Fibroblast of skin of left quadriceps (primary cell): ENCODE results near the gene EHF.

Experiments
- DNase-seq, 2 experiments: peaks; one replicate each; pipeline ENCODE4 v3.0.0-alpha.2; 2013; ENCODE audit warnings: low read depth in 2 of 2

EHF gene

GRCh38 chr11:34625576-34625975 is 4.7 kb downstream of the EHF start:
- no peak for DNase-seq

GRCh38 chr11:34626393-34626792 is 5.5 kb downstream of the EHF start:
- DNase-seq, result no peak

GRCh38 chr11:34627197-34627596 is 6.3 kb downstream of the EHF start:
- DNase-seq, result no peak

- no peak for DNase-seq
These were observed 8.8 kb downstream of the EHF start for GRCh38 chr11:34629711-34630110.

GRCh38 chr11:34630544-34630943 is 9.7 kb downstream of the EHF start:
- DNase-seq, result no peak

- DNase-seq, result no peak
These were observed 10.4 kb downstream of the EHF start for GRCh38 chr11:34631297-34631696.

GRCh38 chr11:34631737-34632104 is 10.8 kb downstream of the EHF start:
- DNase-seq, result no peak

- no peak for DNase-seq
These were observed 11.4 kb downstream of the EHF start for GRCh38 chr11:34632105-34632791.

- no peak for DNase-seq
These were observed 12.7 kb downstream of the EHF start for GRCh38 chr11:34633640-34633989.

- peak in 1 of 2 experiments; percentile 32 for DNase-seq
These were observed 13.2 kb downstream of the EHF start for GRCh38 chr11:34633990-34634693.

GRCh38 chr11:34634694-34635062 is 13.8 kb downstream of the EHF start:
- DNase-seq, result no peak

GRCh38 chr11:34636127-34636526 is 15.2 kb downstream of the EHF start:
- DNase-seq, result no peak

- no peak for DNase-seq
These were observed 16.4 kb downstream of the EHF start for GRCh38 chr11:34637303-34637702.

- DNase-seq, result no peak
These were observed 18.0 kb downstream of the EHF start for GRCh38 chr11:34638897-34639296.

- no peak for DNase-seq
These were observed 18.7 kb downstream of the EHF start for GRCh38 chr11:34639545-34639944.

- DNase-seq, result no peak
These were observed 19.4 kb downstream of the EHF start for GRCh38 chr11:34640050-34640923.

- no peak for DNase-seq
These were observed 20.0 kb downstream of the EHF start for GRCh38 chr11:34640924-34641275.

- DNase-seq, result no peak
These were observed 20.6 kb downstream of the EHF start for GRCh38 chr11:34641456-34641855.

- DNase-seq, result no peak
These were observed 21.2 kb downstream of the EHF start for GRCh38 chr11:34642001-34642554.

GRCh38 chr11:34642873-34643272 is 22.0 kb downstream of the EHF start:
- DNase-seq, result no peak

- DNase-seq, result no peak
These were observed 22.4 kb downstream of the EHF start for GRCh38 chr11:34643311-34643710.

GRCh38 chr11:34643846-34644245 is 23.0 kb downstream of the EHF start:
- DNase-seq, result no peak
